Measurements from ENCODE around the gene CHRND. TPM values are rescaled to one million over a fixed set of nuclear protein-coding genes. Genes with fewer than 3 reads are reported as not detected.

CHRND gene
- total and polyA plus RNA-seq, 2 experiments from 2014 or later, result 0.10 to 0.11 TPM

- Histone ChIP-seq H2AFZ (no peak overlapping the region), H3K9me2 (ENCODE audit: insufficient read depth) (no peaks in the 10 kb centered on the region), H4K20me1 (replicated peaks; ENCODE audit: insufficient read depth) (0 out of 2 replicates have a peak, but pooled peaks cover 3% of the 10 kb centered on the region), H3K4me3 (no peak overlapping the region), H3F3A (replicated peaks; ENCODE audit: low read depth) (no peaks in the 10 kb centered on the region), H3K27ac (ENCODE audit: low read depth) (no peak overlapping the region), H3K27me3 (ENCODE audit: insufficient read depth) (no peaks in the 10 kb centered on the region), H3K79me2 (replicated peaks; ENCODE audit: insufficient read depth) (peaks cover 26% of the 10 kb centered on the region), H3K36me3 (ENCODE audit: insufficient read depth) (peaks cover 7% of the 10 kb centered on the region; the same call in 1 of the 2 replicates), H3K4me2 (no peak overlapping the region), H3K4me1 (ENCODE audit: insufficient read depth) (no peaks in the 10 kb centered on the region; the same call in 1 of the 2 replicates)
- DNase-seq (ENCODE audit: low spot score), result no peak
- Mint-ChIP-seq H3K27ac (no peak overlapping the region), H3K36me3 (ENCODE audit: low read depth) (peaks cover 24% of the 10 kb centered on the region), H3K9me3 (peaks cover 7% of the 10 kb centered on the region; the same call in 2 of the 3 replicates), H3K4me1 (peaks cover 15% of the 10 kb centered on the region), H3K27me3 (ENCODE audit: insufficient read depth, low read depth, poor library complexity) (peaks cover 8% of the 10 kb centered on the region), H3K4me3 (no peak overlapping the region)
- no peak for TF ChIP-seq REST (IDR thresholded peaks at IDR 0.05; ENCODE audit: unreplicated experiment)
- TF ChIP-seq NANOG (IDR thresholded peaks at IDR 0.05; ENCODE audit: borderline replicate concordance), result no peak
- no peak for TF ChIP-seq STAT1 (IDR thresholded peaks at IDR 0.05; ENCODE audit: unreplicated experiment)
- no peak for ATAC-seq
Observed at GRCh38 chr2:232543928-232544631, 18.1 kb downstream of the CHRND start.

GRCh38 chr2:232544674-232545073 is 18.7 kb downstream of the CHRND start:
- Mint-ChIP-seq H3K4me3 (no peak overlapping the region), H3K9me3 (peaks cover 11% of the 10 kb centered on the region; the same call in 2 of the 3 replicates), H3K36me3 (ENCODE audit: low read depth) (peaks cover 30% of the 10 kb centered on the region), H3K27me3 (ENCODE audit: insufficient read depth, low read depth, poor library complexity) (peaks cover 7% of the 10 kb centered on the region), H3K27ac (no peak overlapping the region), H3K4me1 (peaks cover 14% of the 10 kb centered on the region)
- H3K79me2 ChIP-seq (replicated peaks; ENCODE audit: insufficient read depth), result peaks cover 32% of the 10 kb centered on the region
- no peak overlapping the region for H3K4me3 ChIP-seq
- H3K4me2 ChIP-seq, result no peak overlapping the region
- ATAC-seq, result no peak
- DNase-seq (ENCODE audit: low spot score), result no peak
- H3K27me3 ChIP-seq (ENCODE audit: insufficient read depth), result no peaks in the 10 kb centered on the region
- no peak overlapping the region for H2AFZ ChIP-seq
- H3K27ac ChIP-seq (ENCODE audit: low read depth), result no peak overlapping the region
- peaks cover 2% of the 10 kb centered on the region; the same call in 1 of the 2 replicates for H3F3A ChIP-seq (replicated peaks; ENCODE audit: low read depth)
- peaks cover 7% of the 10 kb centered on the region; the same call in 1 of the 2 replicates for H3K36me3 ChIP-seq (ENCODE audit: insufficient read depth)
- H3K9me2 ChIP-seq (ENCODE audit: insufficient read depth), result no peaks in the 10 kb centered on the region
- 0 out of 2 replicates have a peak, but pooled peaks cover 3% of the 10 kb centered on the region for H4K20me1 ChIP-seq (replicated peaks; ENCODE audit: insufficient read depth)
- H3K4me1 ChIP-seq (ENCODE audit: insufficient read depth), result peaks cover 5% of the 10 kb centered on the region
- TF ChIP-seq ETS1 (IDR thresholded peaks at IDR 0.05), result no peak
- no peak for TF ChIP-seq NANOG (IDR thresholded peaks at IDR 0.05; ENCODE audit: borderline replicate concordance)
- TF ChIP-seq STAT1 (IDR thresholded peaks at IDR 0.05; ENCODE audit: unreplicated experiment), result no peak
- TF ChIP-seq EZH2 (IDR thresholded peaks at IDR 0.05; ENCODE audit: low read depth, unreplicated experiment), result no peak
- TF ChIP-seq ZNF114 (CRISPR knock-in tag; IDR thresholded peaks at IDR 0.05), result no peak

Measured in GM23338 (cell line).